T1000 (cell line): ENCODE measurements around the gene NTM.

Source experiments
- DNase-seq: peaks from one replicate; lab custom pipeline; 2025; ENCODE audit warnings: mixed read lengths; lab: John Stamatoyannopoulos, UW

Gene NTM

DNA sequence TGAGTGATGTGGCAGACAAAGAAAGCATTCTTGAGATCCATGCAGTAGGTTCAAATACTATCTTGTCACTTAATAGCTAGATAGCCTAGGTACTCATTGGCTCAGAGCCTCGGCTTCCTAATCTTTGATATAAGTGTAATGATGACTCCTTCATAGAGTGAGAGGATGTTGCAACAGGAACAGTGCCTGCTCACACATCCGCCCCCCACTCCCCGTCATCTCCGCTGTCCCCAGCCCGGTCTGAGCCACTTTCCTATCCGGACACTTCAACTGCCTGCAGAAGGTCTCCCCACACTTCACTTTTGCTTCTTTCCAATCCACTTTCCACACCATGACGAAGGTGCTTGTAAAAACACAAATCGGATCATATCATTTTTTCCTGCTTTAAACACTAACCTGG, 128.8 kb downstream of the NTM start:
- no peak for DNase-seq

DNA sequence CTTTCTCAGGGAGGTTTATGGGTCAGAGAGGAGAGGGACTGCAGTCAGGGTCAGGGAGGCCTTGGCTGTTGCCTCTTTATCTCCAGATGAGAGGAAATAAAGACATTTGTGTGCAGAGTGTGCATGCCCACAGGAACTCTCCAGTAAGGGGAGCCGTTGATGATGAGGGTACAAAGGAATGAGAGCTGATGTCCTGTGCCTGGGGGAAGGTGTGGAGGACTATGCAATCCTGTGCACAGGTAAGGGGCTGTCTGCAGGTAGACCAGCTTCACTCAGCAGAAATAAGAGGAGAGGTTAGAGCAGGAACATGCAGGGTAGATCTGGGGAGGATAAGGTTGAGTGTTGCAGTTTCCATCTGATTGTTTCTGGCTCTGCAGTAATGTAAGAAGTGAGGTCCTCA, 132.6 kb downstream of the NTM start:
- DNase-seq: no peak

DNA sequence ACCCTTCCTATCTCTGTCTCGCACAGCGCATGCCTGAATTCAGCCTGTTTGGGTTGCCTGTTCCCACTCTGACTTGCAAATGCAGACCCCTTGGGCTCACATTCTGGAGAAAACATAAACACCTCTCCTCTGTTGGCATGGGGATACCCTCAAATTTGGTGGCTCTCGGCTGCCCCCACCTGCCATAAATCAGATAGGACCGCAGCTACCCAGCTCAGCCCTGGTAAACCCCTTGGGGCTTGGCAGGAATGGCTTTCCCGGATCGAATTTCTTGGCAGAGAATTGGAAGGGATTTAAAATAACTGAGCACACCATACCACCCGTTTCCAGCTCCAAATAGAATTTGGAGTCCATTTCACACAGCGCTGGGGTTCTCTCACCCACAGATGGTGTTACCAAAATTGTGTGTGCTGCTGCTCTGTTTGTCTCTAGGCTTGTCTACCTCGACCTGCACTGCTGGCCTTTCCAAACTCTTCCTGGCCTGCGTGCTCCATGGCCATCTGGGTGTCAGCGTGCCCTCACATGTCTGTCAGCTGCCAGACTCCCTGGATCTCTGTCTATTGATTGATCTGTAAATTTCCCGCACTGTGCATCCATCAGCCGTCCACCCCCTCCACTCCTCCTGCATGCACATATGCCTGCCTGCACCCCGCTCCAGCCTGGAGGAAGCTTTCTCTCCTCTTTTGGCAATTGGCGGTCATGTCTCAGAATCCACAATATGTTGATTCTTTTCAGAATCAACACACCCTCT, 134.0 kb downstream of the NTM start:
- no peak for DNase-seq

DNA sequence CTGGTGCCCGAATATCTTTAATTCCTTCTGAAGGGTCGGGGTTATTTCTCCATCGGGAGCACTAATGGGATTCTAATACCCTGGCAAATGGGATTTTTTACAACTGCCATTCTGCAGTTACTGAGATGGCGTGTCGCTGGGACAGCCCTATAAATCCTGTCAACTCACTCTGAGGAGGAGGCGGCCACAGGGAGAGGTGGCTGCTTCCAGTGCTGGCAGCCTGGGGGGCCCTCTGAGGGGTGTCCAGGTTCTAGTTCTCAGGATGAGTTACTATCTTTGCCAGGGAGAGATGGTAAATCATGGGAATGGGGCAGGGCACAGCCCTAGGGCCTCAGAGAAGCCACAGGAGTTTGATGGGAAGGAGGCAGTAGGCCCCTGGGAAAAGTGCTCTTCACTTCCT, 135.9 kb downstream of the NTM start:
- DNase-seq: no peak

GRCh38 chr11:131510662-131511061, 140.2 kb downstream of the NTM start:
- no peak for DNase-seq

GRCh38 chr11:131511794-131512193, 141.4 kb downstream of the NTM start:
- no peak for DNase-seq

GRCh38 chr11:131512228-131512627, 141.8 kb downstream of the NTM start:
- DNase-seq: no peak

DNA sequence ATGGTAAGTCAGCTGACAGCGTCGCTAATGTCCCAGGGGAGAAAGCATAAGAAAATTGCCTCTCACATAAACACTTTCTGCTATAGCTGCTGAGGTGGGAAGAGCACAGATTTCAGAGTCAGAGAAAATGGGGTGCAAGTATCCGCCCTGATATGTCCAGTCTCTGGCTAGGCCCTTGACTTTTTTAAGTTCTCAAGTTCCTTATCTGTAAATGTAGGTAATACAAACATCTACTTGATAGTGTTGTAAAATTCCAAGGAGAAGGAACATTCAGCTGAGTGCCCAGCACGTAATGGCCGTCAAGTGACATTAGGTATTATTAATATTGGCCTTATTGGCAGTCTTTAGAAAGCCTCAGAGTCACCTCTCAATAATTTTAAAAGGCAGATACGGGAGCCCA, 143.6 kb downstream of the NTM start:
- DNase-seq: no peak

DNA sequence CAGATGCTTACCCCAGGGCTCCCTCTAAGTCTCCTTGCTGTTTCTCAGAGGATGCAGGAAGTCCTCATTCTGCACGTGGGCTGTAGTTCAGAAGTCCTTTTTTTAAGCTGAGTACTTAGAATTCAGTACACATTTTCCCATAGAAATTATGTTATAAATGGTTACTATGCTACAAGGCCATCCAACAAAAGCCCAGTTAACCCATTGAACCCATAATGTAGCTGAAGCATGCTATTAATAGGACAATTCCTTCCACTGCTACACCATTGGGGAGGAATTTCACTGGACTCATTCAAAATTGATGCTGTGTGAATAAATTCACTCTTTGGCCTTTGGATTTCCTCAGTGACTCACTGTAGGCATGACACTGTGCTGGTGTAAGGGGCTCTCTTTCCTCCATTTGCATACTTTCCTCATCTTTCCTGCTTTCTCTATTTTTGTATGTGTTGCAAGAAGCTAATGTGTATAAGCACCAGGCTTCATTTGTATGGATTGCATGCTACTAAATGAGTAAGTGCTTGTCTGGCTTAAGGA, 148.0 kb downstream of the NTM start:
- no peak for DNase-seq

- no peak for DNase-seq
Observed at GRCh38 chr11:131522851-131523250, 152.4 kb downstream of the NTM start.

GRCh38 chr11:131530407-131530806, 160.0 kb downstream of the NTM start:
- DNase-seq: no peak

GRCh38 chr11:131533149-131533548, 162.7 kb downstream of the NTM start:
- no peak for DNase-seq

- no peak for DNase-seq
Observed at GRCh38 chr11:131533998-131534397, 163.6 kb downstream of the NTM start.

DNA sequence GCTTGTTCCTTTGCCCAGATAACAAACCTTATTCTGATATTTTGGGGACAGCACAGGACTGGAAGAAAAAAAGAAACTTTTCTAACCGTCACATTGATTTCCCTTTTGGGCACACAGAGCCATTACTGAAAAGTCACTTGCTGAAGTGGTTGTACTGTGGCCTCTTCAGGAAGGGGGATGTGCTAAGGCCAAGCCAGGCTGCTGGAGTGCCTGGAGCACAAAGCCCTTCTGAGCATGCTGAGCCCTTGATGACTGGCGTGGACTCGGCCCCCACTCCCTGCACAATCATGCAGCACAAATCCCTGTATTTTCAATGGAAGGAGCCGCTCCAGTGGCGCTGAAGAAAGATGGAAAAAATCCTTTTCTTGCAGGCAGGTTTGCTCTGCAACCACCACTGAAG, 164.2 kb downstream of the NTM start:
- DNase-seq: no peak

- DNase-seq: no peak
Observed at GRCh38 chr11:131536159-131536558, 165.7 kb downstream of the NTM start.

GRCh38 chr11:131537196-131537595, 166.8 kb downstream of the NTM start:
- DNase-seq: no peak

GRCh38 chr11:131537748-131538147, 167.3 kb downstream of the NTM start:
- no peak for DNase-seq

- DNase-seq: no peak
Observed at GRCh38 chr11:131538322-131538721, 167.9 kb downstream of the NTM start.

DNA sequence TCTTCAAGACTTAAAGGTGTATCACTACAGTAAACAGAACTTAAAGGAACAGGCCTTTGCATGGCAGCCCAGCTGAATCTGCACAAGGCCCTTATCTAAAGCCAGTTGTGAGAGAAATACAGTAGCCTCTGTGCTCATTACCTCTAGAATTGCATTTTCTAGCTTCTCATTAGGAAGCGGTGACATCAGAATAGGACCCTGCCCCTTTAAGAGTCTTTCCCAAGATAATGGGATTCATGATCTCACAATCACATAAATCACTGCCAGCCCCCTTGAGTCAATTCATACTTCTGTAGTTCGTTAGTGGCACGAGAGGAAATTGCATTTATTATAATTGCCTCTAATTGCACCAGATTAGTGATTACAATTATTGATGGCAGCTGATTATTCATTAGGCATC, 170.3 kb downstream of the NTM start:
- DNase-seq: no peak

- no peak for DNase-seq
Observed at GRCh38 chr11:131543389-131544025, 173.1 kb downstream of the NTM start.

DNA sequence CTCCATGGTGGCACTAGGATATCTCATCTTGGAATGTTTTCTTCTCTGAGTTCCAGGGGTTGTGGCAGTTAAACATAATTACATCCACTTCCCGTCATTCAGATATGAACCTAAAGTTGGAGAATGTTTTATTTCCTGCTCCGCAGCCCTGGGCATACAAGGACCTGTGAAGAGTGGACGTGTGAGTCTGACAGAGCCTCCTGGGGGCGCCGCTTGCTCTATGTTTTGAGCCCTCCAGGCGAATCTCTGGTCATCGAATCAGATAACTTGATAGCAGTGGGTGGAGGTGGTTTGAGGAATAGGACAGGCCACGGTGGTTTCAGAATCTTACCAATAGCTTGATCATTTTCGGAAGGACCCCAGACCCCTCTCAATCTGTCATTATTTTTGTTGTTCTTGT, 174.2 kb downstream of the NTM start:
- DNase-seq: no peak

GRCh38 chr11:131546218-131546895, 175.9 kb downstream of the NTM start:
- DNase-seq: no peak

DNA sequence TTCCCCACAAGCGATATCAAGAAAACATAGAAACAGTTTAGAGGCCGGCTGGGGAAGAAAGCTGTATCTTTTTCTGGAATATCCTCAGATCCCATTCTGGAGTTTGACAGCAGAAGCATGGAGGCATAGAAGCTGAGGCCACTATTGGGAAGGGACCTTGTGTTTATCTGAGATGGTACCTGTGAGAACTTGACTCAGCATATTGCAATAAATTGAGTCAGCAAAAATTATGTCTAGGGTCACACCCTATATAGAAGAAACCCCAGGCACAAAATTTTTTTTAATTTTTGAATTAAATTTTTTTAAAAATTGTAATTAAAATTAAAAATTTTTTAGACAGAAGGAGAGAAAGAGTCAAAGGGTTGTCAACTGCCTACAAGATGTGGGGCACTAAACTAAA, 178.7 kb downstream of the NTM start:
- DNase-seq: no peak
